T-helper 1 cell (primary cell): ENCODE measurements around the gene WWTR1.

ENCODE experiments used
- DNase-seq, 5 donors: peaks; one replicate each; pipeline ENCODE4 v3.0.0-alpha.2; 2012 to 2020

Gene WWTR1

GRCh38 chr3:149527531-149528339, 130.1 kb downstream of the WWTR1 start:
- DNase-seq, result no peak

GRCh38 chr3:149523512-149524299, 134.1 kb downstream of the WWTR1 start:
- DNase-seq, result no peak

GRCh38 chr3:149519912-149520311, 137.9 kb downstream of the WWTR1 start:
- no peak for DNase-seq

GRCh38 chr3:149516920-149517319, 140.9 kb downstream of the WWTR1 start:
- no peak for DNase-seq

GRCh38 chr3:149515249-149515648, 142.6 kb downstream of the WWTR1 start:
- no peak for DNase-seq

GRCh38 chr3:149514471-149514870, 143.4 kb downstream of the WWTR1 start:
- no peak for DNase-seq

- peak in 2 of 5 donors; percentile 1 to 26 for DNase-seq
Observed at GRCh38 chr3:149512073-149512782, 145.6 kb downstream of the WWTR1 start.

- no peak for DNase-seq
Observed at GRCh38 chr3:149511040-149511626, 146.7 kb downstream of the WWTR1 start.

GRCh38 chr3:149510480-149510879, 147.3 kb downstream of the WWTR1 start:
- DNase-seq, result no peak

GRCh38 chr3:149509526-149509925, 148.3 kb downstream of the WWTR1 start:
- DNase-seq, result no peak

GRCh38 chr3:149507491-149508324, 150.1 kb downstream of the WWTR1 start:
- no peak for DNase-seq

GRCh38 chr3:149506965-149507364, 150.9 kb downstream of the WWTR1 start:
- no peak for DNase-seq

- DNase-seq, result no peak
Observed at GRCh38 chr3:149506540-149506939, 151.3 kb downstream of the WWTR1 start.

GRCh38 chr3:149502438-149502837, 155.4 kb downstream of the WWTR1 start:
- no peak for DNase-seq

- no peak for DNase-seq
Observed at GRCh38 chr3:149501524-149501923, 156.3 kb downstream of the WWTR1 start.

- DNase-seq, result no peak
Observed at GRCh38 chr3:149497966-149498670, 159.7 kb downstream of the WWTR1 start.

GRCh38 chr3:149496891-149497290, 160.9 kb downstream of the WWTR1 start:
- DNase-seq, result no peak

- DNase-seq, result no peak
Observed at GRCh38 chr3:149495581-149496125, 162.2 kb downstream of the WWTR1 start.

GRCh38 chr3:149494759-149495580, 162.9 kb downstream of the WWTR1 start:
- DNase-seq, result no peak
